Natural killer cell (primary cell): ENCODE data around the gene MPND. TPM values are rescaled to one million over a fixed set of nuclear protein-coding genes. Genes with fewer than 3 reads are reported as not detected.

Experiments
- ATAC-seq, 3 donors: fragments of 150-1000 bp in 2 of 3; fragments of 200-7000 bp in 1 of 3; cut with Tn5 transposase; 1 replicate in 1 of 3; 2 replicates in 2 of 3; pipeline ENCODE4 v1.10.0; 2021; ENCODE audit warnings: mild to moderate bottlenecking in 2 of 3, moderate library complexity in 2 of 3
- DNase-seq, 2 donors: peaks; one replicate each; pipeline versions ENCODE4 v3.0.0 to v3.0.0-alpha.2; 2013 to 2021; ENCODE audit warnings: mixed read lengths in 1 of 2
- H3K27ac ChIP-seq: one replicate; pipeline ENCODE4 v1.5.1; 2013; ENCODE audit warnings: mild to moderate bottlenecking, low read length
- H3K27me3 ChIP-seq: one replicate; pipeline ENCODE4 v1.6.1; 2013; ENCODE audit warnings: low read length; ENCODE audit not compliant: control insufficient read depth, insufficient read depth
- H3K36me3 ChIP-seq: one replicate; pipeline ENCODE4 v1.6.1; 2013; ENCODE audit warnings: low read length; ENCODE audit not compliant: control insufficient read depth, insufficient read depth
- H3K4me1 ChIP-seq: one replicate; pipeline ENCODE4 v1.6.1; 2013; ENCODE audit warnings: low read length; ENCODE audit not compliant: control insufficient read depth, insufficient read depth
- H3K4me3 ChIP-seq: one replicate; pipeline ENCODE4 v1.5.1; 2013; ENCODE audit warnings: low read length
- H3K9me3 ChIP-seq: one replicate; pipeline ENCODE4 v1.6.1; 2013; ENCODE audit warnings: low read length; ENCODE audit not compliant: control insufficient read depth, insufficient read depth
- H3K27ac Mint-ChIP-seq, 2 donors: one replicate each; pipeline ENCODE4 v1.8.0; 2022; ENCODE audit warnings: mild to moderate bottlenecking in 2 of 2, mixed read lengths in 2 of 2, moderate library complexity in 1 of 2
- H3K27me3 Mint-ChIP-seq, 2 donors: one replicate each; pipeline ENCODE4 v1.8.0; 2022; ENCODE audit warnings: low read depth in 2 of 2, mixed read lengths in 2 of 2
- H3K36me3 Mint-ChIP-seq: one replicate; pipeline ENCODE4 v1.8.0; 2022; ENCODE audit warnings: mixed read lengths
- H3K4me1 Mint-ChIP-seq, 2 donors: one replicate each; pipeline ENCODE4 v1.8.0; 2022; ENCODE audit warnings: mixed read lengths in 2 of 2
- H3K4me3 Mint-ChIP-seq: one replicate; pipeline ENCODE4 v1.8.0; 2022; ENCODE audit warnings: mild to moderate bottlenecking, moderate library complexity, mixed read lengths
- H3K9me3 Mint-ChIP-seq, 2 donors: one replicate each; pipeline ENCODE4 v1.8.0; 2022; ENCODE audit warnings: mixed read lengths in 2 of 2
- CTCF ChIP-seq: fragments of 200-600 bp; IDR thresholded peaks from one replicate; pipeline ENCODE4 v1.8.0; 2022; ENCODE audit warnings: antibody characterized with exemption
- WGBS: methylation state at CpG from one replicate; pipeline ENCODE4 v1.1.7; 2013; ENCODE audit warnings: missing lambda C conversion rate; ENCODE audit not compliant: insufficient coverage; 5-methylcytosine and 5-hydroxymethylcytosine counted together
- intact Hi-C: fragments of 100-400 bp; cut with micrococcal nuclease; formaldehyde crosslinking; loops from one replicate; pipeline ENCODE4 v1.14.2; 2022
- total RNA-seq, 4 donors: library from RNA; stranded (reverse); fragments of 120-200 nt in 1 of 4; gene quantifications; one replicate each; pipeline versions ENCODE4 v1.2.3 to v1.2.4, GENCODE V29; 2013 to 2022

The MPND gene
- total RNA-seq, 3 donors from 2014 or later (not counting 1 experiment from before 2014, with no cell fraction given) = 30.4 to 38.4 (median 31.1) TPM

- Mint-ChIP-seq H3K36me3 (no peaks in the 10 kb centered on the region), H3K4me1 (peaks cover 28 to 41% of the 10 kb centered on the region in 2 donors), H3K27ac (peak within 1 kb of the TSS; percentile 99 to 100), H3K4me3 (peak within 1 kb of the TSS; percentile 94), H3K9me3 (no peaks in the 10 kb centered on the region), H3K27me3 (no peaks in the 10 kb centered on the region)
- Histone ChIP-seq H3K36me3 (no peaks in the 10 kb centered on the region), H3K27me3 (no peaks in the 10 kb centered on the region), H3K4me1 (peaks cover 44% of the 10 kb centered on the region), H3K4me3 (peak within 1 kb of the TSS; percentile 68), H3K9me3 (no peaks in the 10 kb centered on the region), H3K27ac (peak within 1 kb of the TSS; percentile 97)
- no peak for TF ChIP-seq CTCF
- ATAC-seq (peak; percentile 86 to 93 (median 86)), DNase-seq (peak; percentile 97 to 100)
- WGBS = under 1% methylated on average over 84 of the region's 84 CpGs
- intact Hi-C loops = loop anchor here (1.0 to 5.0 kb wide), 3 partner anchors 55 to 135 kb away; partner anchors contain the start of gene UBXN6
These were observed 59.0 kb downstream of the MPND start, which contains the start of gene CHAF1A for GRCh38 chr19:4402171-4403004. Gene CHAF1A (plus strand): TSS chr19:4402640. CDS start chr19:4402763, 123 bp downstream.

GRCh38 chr19:4403005-4403761 lies 59.8 kb downstream of the MPND start:
- Histone ChIP-seq H3K27me3 (no peaks in the 10 kb centered on the region), H3K27ac (peak overlapping the region; percentile 55), H3K4me1 (peaks cover 39% of the 10 kb centered on the region), H3K4me3 (peak overlapping the region; percentile 68), H3K36me3 (no peaks in the 10 kb centered on the region), H3K9me3 (no peaks in the 10 kb centered on the region)
- no peaks in the 10 kb centered on the region for H3K27me3 Mint-ChIP-seq
- 13% methylated on average over 32 of the region's 32 CpGs for WGBS
- peak overlapping the region; percentile 68 to 99 for H3K27ac Mint-ChIP-seq
- no peak for TF ChIP-seq CTCF
- no peaks in the 10 kb centered on the region for H3K36me3 Mint-ChIP-seq
- peak in 1 of 2 donors; percentile 15 for DNase-seq
- peak overlapping the region; percentile 85 for H3K4me3 Mint-ChIP-seq
- H3K9me3 Mint-ChIP-seq = no peaks in the 10 kb centered on the region
- no peak for ATAC-seq
- intact Hi-C loops = loop anchor here (5.0 kb wide), 1 partner anchor 136 kb away; no protein-coding TSS in a partner anchor
- H3K4me1 Mint-ChIP-seq = peaks cover 28 to 37% of the 10 kb centered on the region in 2 donors

- 90% methylated on average over 8 of the region's 8 CpGs for WGBS
- no peak overlapping the region for H3K4me3 ChIP-seq
- ATAC-seq (no peak), DNase-seq (no peak)
- no peak overlapping the region for H3K27ac ChIP-seq
- H3K27me3 ChIP-seq = no peaks in the 10 kb centered on the region
- TF ChIP-seq CTCF = no peak
- Mint-ChIP-seq H3K36me3 (no peaks in the 10 kb centered on the region), H3K27ac (no peak overlapping the region), H3K4me1 (peaks cover 19 to 24% of the 10 kb centered on the region in 2 donors), H3K27me3 (no peaks in the 10 kb centered on the region), H3K9me3 (no peaks in the 10 kb centered on the region), H3K4me3 (no peak overlapping the region)
- intact Hi-C loops = no loop called here
- H3K36me3 ChIP-seq = peaks cover 4% of the 10 kb centered on the region
- peaks cover 18% of the 10 kb centered on the region for H3K4me1 ChIP-seq
- no peaks in the 10 kb centered on the region for H3K9me3 ChIP-seq
These were observed 62.6 kb downstream of the MPND start for GRCh38 chr19:4405977-4406376.
